Stomach (tissue), 9 donors: ENCODE results near the gene KSR2. TPM values are rescaled to one million over a fixed set of nuclear protein-coding genes. Genes with fewer than 3 reads are reported as not detected.
"Not testable (repeated sequence)": the region's sequence is repeated elsewhere in the genome, so short reads cannot be mapped to it uniquely, and the experiment has no call there.

Source experiments
- DNase-seq, 2 donors: peaks; one replicate each; pipeline versions ENCODE4 v3.0.0 to v3.0.0-alpha.2; 2013 to 2019
- H3K27ac ChIP-seq, 5 donors: fragments of 200-600 bp in 4 of 5; sonication (generic) in 4 of 5; one replicate each; pipeline ENCODE4 v1.5.1; 2013 to 2019; ENCODE audit warnings: mild to moderate bottlenecking in 1 of 5, moderate library complexity in 1 of 5
- H3K27me3 ChIP-seq, 3 donors: fragments of 200-600 bp; sonication (generic); one replicate each; pipeline ENCODE4 v1.5.1; 2017 to 2019; ENCODE audit warnings: mixed run types in 1 of 3
- H3K36me3 ChIP-seq, 4 donors: fragments of 200-600 bp; sonication (generic); 1 replicate in 3 of 4; 2 replicates in 1 of 4; pipeline ENCODE4 v1.5.1; 2016 to 2019
- H3K4me1 ChIP-seq, 4 donors: fragments of 200-600 bp; sonication (generic); one replicate each; pipeline ENCODE4 v1.5.1; 2016 to 2019
- H3K4me3 ChIP-seq, 4 donors: fragments of 200-600 bp; sonication (generic) in 3 of 4; one replicate each; pipeline ENCODE4 v1.5.1; 2016 to 2019; ENCODE audit warnings: mild to moderate bottlenecking in 1 of 4
- H3K9me3 ChIP-seq, 4 donors: fragments of 200-600 bp; sonication (generic); one replicate each; pipeline ENCODE4 v1.5.1; 2016 to 2019
- CTCF ChIP-seq, 7 experiments: fragments of 450-650 bp in 4 of 7; fragments of 200-600 bp in 3 of 7; sonication (generic) in 3 of 7; IDR thresholded peaks; one replicate each; pipeline ENCODE4 v1.5.1; 2016 to 2019; ENCODE audit warnings: antibody characterized with exemption in 7 of 7, control low read depth in 2 of 7, mild to moderate bottlenecking in 1 of 7
- EP300 ChIP-seq: sonication (generic); formaldehyde crosslinking; IDR thresholded peaks from one replicate; pipeline ENCODE4 v1.6.1; 2017; ENCODE audit warnings: antibody characterized with exemption
- POLR2A ChIP-seq, 4 donors: fragments of 450-650 bp; IDR thresholded peaks; one replicate each; pipeline ENCODE4 v1.6.1; 2016; ENCODE audit warnings: antibody characterized with exemption in 4 of 4, control low read depth in 2 of 4, mild to moderate bottlenecking in 1 of 4, moderate library complexity in 1 of 4
- POLR2AphosphoS5 ChIP-seq, 3 donors: sonication (generic); formaldehyde crosslinking; IDR thresholded peaks; one replicate each; pipeline ENCODE4 v1.6.1; 2016; ENCODE audit warnings: antibody characterized with exemption in 3 of 3
- WGBS, 5 donors: extraction: QIAGEN DNeasy Blood & Tissue Kit in 3 of 5; methylation state at CpG; one replicate each; pipeline versions ENCODE4 v1.1.5 to v1.1.7; 2013 to 2018; 5-methylcytosine and 5-hydroxymethylcytosine counted together
- intact Hi-C: fragments of 100-400 bp; cut with DNase I; formaldehyde crosslinking; loops from one replicate; pipeline ENCODE4 v1.15.1; 2023; ENCODE audit warnings: low total_unique reads
- polyA plus RNA-seq, 3 donors: library from polyadenylated mRNA; stranded (reverse); fragments of 200-250 nt; gene quantifications; one replicate each; pipeline ENCODE4 v1.2.3, GENCODE V29; 2013
- total RNA-seq, 5 donors: library from RNA; depleted of rRNA; stranded (reverse); fragments of >200 nt; gene quantifications; one replicate each; pipeline versions ENCODE4 v1.1.0 to v1.2.3, GENCODE V29; 2014 to 2016
- donor health status: healthy with polysubstance abuse.
- donor health status: Bipolar disorder and iron deficiency.
- donor health status: healthy.

Gene KSR2
- total and polyA plus RNA-seq, 8 donors, result 0.03 to 1.4 (median 0.26) TPM; not detected in 2

- 47 to 70% (median 57%) methylated on average over 2 of the region's 2 CpGs for WGBS, 5 donors
- no peaks in the 10 kb centered on the region for H3K36me3 ChIP-seq
- intact Hi-C loops, result no loop called here
- peaks cover 0 to 19% (median 0%) of the 10 kb centered on the region in 3 donors for H3K27me3 ChIP-seq
- H3K4me3 ChIP-seq, result no peak overlapping the region
- no peak for DNase-seq
- TF ChIP-seq POLR2A (IDR thresholded peaks at IDR 0.05), result no peak
- no peak for TF ChIP-seq EP300
- no peak for TF ChIP-seq CTCF (IDR thresholded peaks at IDR 0.05)
- TF ChIP-seq POLR2AphosphoS5 (IDR thresholded peaks at IDR 0.05), result no peak
- no peaks in the 10 kb centered on the region for H3K9me3 ChIP-seq
- H3K27ac ChIP-seq, result no peak overlapping the region
- H3K4me1 ChIP-seq, result no peaks in the 10 kb centered on the region
These were observed 160.8 kb downstream of the KSR2 start for GRCh38 chr12:117807946-117808345.

GRCh38 chr12:117807355-117807754 lies 161.4 kb downstream of the KSR2 start:
- Histone ChIP-seq H3K27ac (no peak overlapping the region), H3K36me3 (no peaks in the 10 kb centered on the region), H3K27me3 (peaks cover 0 to 22% (median 0%) of the 10 kb centered on the region in 3 donors), H3K9me3 (no peaks in the 10 kb centered on the region), H3K4me1 (no peaks in the 10 kb centered on the region), H3K4me3 (no peak overlapping the region)
- TF ChIP-seq CTCF (IDR thresholded peaks at IDR 0.05), result no peak
- no peak for TF ChIP-seq POLR2A (IDR thresholded peaks at IDR 0.05)
- TF ChIP-seq EP300, result no peak
- no peak for TF ChIP-seq POLR2AphosphoS5 (IDR thresholded peaks at IDR 0.05)
- no peak for DNase-seq
- intact Hi-C loops, result no loop called here
- WGBS, 5 donors, result 93 to 100% (median 98%) methylated on average over 2 of the region's 2 CpGs

GRCh38 chr12:117805865-117806264 lies 162.9 kb downstream of the KSR2 start:
- no peak overlapping the region for H3K27ac ChIP-seq
- H3K4me3 ChIP-seq, result no peak overlapping the region
- TF ChIP-seq POLR2A (IDR thresholded peaks at IDR 0.05) (no peak), POLR2AphosphoS5 (IDR thresholded peaks at IDR 0.05) (no peak), CTCF (IDR thresholded peaks at IDR 0.05) (no peak), EP300 (no peak)
- intact Hi-C loops, result no loop called here
- no peak for DNase-seq
- no peaks in the 10 kb centered on the region for H3K9me3 ChIP-seq
- H3K4me1 ChIP-seq, result no peaks in the 10 kb centered on the region
- H3K36me3 ChIP-seq, result no peaks in the 10 kb centered on the region
- H3K27me3 ChIP-seq, result peaks cover 0 to 20% (median 0%) of the 10 kb centered on the region in 3 donors
- WGBS, 5 donors, result 54 to 70% (median 68%) methylated on average over 7 of the region's 7 CpGs

DNA sequence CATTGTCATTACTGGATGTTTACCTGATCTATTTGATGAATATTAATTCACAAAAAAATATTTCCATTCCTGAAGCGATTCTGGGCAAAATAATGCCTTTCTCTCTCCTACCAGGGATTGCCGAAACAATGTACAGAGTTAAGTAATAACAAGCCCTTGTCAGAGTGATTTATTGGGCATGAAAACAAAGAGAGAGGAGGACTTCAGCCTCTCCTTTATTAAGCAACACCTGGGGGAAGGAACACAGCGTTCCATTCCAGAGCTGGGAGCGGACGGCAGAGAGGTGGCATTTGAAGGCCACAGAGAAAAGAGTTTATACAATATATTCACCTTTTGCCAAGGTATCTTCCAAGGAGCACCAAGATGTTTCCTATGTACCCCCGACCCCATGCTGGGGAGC lies 165.8 kb downstream of the KSR2 start:
- Histone ChIP-seq H3K4me3 (no peak overlapping the region), H3K9me3 (no peaks in the 10 kb centered on the region), H3K27me3 (peaks cover 0 to 19% (median 0%) of the 10 kb centered on the region in 3 donors), H3K36me3 (no peaks in the 10 kb centered on the region), H3K27ac (no peak overlapping the region), H3K4me1 (no peaks in the 10 kb centered on the region)
- TF ChIP-seq POLR2A (IDR thresholded peaks at IDR 0.05) (no peak), EP300 (no peak), POLR2AphosphoS5 (IDR thresholded peaks at IDR 0.05) (no peak), CTCF (IDR thresholded peaks at IDR 0.05) (no peak)
- 33 to 62% (median 44%) methylated on average over 6 of the region's 6 CpGs for WGBS, 5 donors
- intact Hi-C loops, result no loop called here
- DNase-seq, result peak in 1 of 2 donors; percentile 72

DNA sequence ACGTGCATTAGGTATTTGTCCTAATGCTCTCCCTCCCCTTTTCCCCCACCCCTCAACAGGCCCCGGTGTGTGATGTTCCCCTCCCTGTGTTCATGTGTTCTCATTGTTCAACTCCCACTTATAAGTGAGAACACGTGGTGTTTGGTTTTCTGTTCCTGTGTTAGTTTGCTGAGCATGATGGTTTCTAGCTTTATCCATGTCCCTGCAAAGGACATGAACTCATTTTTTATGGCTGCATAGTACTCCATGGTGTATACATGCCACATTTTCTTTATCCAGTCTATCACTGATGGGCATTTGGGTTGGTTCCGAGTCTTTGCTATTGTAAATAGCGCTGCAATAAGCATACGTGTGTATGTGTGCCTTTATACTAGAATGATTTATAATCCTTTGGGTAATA lies 168.1 kb downstream of the KSR2 start:
- H3K4me3 ChIP-seq, DNase-seq, H3K27ac ChIP-seq, intact Hi-C loops, H3K4me1 ChIP-seq, H3K36me3 ChIP-seq, H3K9me3 ChIP-seq: not testable (repeated sequence)
- H3K27me3 ChIP-seq, result peaks cover 0 to 11% (median 0%) of the 10 kb centered on the region in 3 donors
- 88 to 94% (median 92%) methylated on average over 6 of the region's 6 CpGs for WGBS, 5 donors
